Gastroesophageal sphincter (tissue), 4 donors: Measurements from ENCODE around the gene NLRP4. TPM values are rescaled to one million over a fixed set of nuclear protein-coding genes. Genes with fewer than 3 reads are reported as not detected.

ENCODE experiments used
- ATAC-seq: fragments of 150-250 bp; one replicate; pipeline ENCODE4 v1.9.1; 2016; ENCODE audit warnings: mild to moderate bottlenecking, moderate library complexity
- H3K27ac ChIP-seq, 4 donors: fragments of 200-600 bp; sonication (generic) in 3 of 4; 1 replicate in 3 of 4; 2 replicates in 1 of 4; pipeline ENCODE4 v1.5.1; 2016 to 2019
- H3K27me3 ChIP-seq: fragments of 200-600 bp; sonication (generic); one replicate; pipeline ENCODE4 v1.5.1; 2019
- H3K36me3 ChIP-seq, 2 donors: fragments of 200-600 bp; sonication (generic); one replicate each; pipeline ENCODE4 v1.5.1; 2019; ENCODE audit warnings: control low read depth in 1 of 2
- H3K4me1 ChIP-seq, 3 donors: fragments of 200-600 bp; sonication (generic); 1 replicate in 2 of 3; 2 replicates in 1 of 3; pipeline ENCODE4 v1.5.1; 2016 to 2019; ENCODE audit warnings: control low read depth in 2 of 3
- H3K4me3 ChIP-seq, 2 donors: fragments of 200-600 bp; sonication (generic); one replicate each; pipeline ENCODE4 v1.5.1; 2019; ENCODE audit warnings: mild to moderate bottlenecking in 1 of 2, moderate library complexity in 1 of 2
- H3K9me3 ChIP-seq, 3 donors: fragments of 200-600 bp; sonication (generic); one replicate each; pipeline ENCODE4 v1.5.1; 2017 to 2019; ENCODE audit warnings: control low read depth in 2 of 3
- EP300 ChIP-seq: sonication (generic); formaldehyde crosslinking; IDR thresholded peaks from one replicate; pipeline ENCODE4 v1.6.1; 2017; ENCODE audit warnings: antibody characterized with exemption, mild to moderate bottlenecking
- POLR2A ChIP-seq, 2 donors: fragments of 450-650 bp; IDR thresholded peaks; one replicate each; pipeline ENCODE4 v1.6.1; 2017; ENCODE audit warnings: antibody characterized with exemption in 2 of 2, mild to moderate bottlenecking in 2 of 2, moderate library complexity in 1 of 2
- POLR2AphosphoS5 ChIP-seq: sonication (generic); formaldehyde crosslinking; IDR thresholded peaks from one replicate; pipeline ENCODE4 v1.6.1; 2017; ENCODE audit warnings: antibody characterized with exemption
- WGBS, 2 donors: methylation state at CpG; one replicate each; pipeline ENCODE4 v1.1.5; 2018; ENCODE audit warnings: low coverage in 1 of 2; 5-methylcytosine and 5-hydroxymethylcytosine counted together
- total RNA-seq, 4 donors: library from RNA; depleted of rRNA; stranded (reverse); fragments of >200 nt; gene quantifications; one replicate each; pipeline ENCODE4 v1.1.0, GENCODE V29; 2016
- TF ChIP-seq, protein P1 (sequence below), 4 experiments: fragments of 200-600 bp in 2 of 4; fragments of 450-650 bp in 2 of 4; sonication (generic) in 1 of 4; IDR thresholded peaks; one replicate each; pipeline ENCODE4 v1.5.1; 2017 to 2019; ENCODE audit warnings: antibody characterized with exemption in 4 of 4, mild to moderate bottlenecking in 2 of 4, moderate library complexity in 2 of 4

The NLRP4 gene
- total RNA-seq, 4 donors from 2014 or later, result not detected

DNA sequence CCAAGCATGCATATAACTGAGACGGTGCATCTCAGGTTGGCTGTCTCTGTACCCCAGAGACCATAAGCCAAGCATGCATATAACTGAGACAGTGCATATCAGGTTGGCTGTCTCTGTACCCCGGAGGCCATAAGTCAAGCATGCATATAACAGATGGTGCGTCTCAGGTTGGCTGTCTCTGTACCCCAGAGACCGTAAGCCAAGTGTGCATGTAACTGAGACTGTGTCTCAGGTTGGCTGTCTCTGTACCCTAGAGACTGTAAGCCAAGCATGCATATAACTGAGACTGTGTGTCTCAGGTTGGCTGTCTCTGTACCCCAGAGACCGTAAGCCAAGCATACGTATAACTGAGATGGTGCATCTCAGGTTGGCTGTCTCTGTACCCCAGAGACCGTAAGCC, 30.8 kb downstream of the NLRP4 start:
- H3K36me3 ChIP-seq, result no peaks in the 10 kb centered on the region
- peaks cover 0 to 10% (median 0%) of the 10 kb centered on the region in 3 donors for H3K9me3 ChIP-seq
- H3K27me3 ChIP-seq, result peaks cover 7% of the 10 kb centered on the region
- H3K27ac ChIP-seq, result no peak overlapping the region
- TF ChIP-seq EP300 (no peak), POLR2AphosphoS5 (no peak), POLR2A (IDR thresholded peaks at IDR 0.05) (no peak)
- TF ChIP-seq, protein P1, sequence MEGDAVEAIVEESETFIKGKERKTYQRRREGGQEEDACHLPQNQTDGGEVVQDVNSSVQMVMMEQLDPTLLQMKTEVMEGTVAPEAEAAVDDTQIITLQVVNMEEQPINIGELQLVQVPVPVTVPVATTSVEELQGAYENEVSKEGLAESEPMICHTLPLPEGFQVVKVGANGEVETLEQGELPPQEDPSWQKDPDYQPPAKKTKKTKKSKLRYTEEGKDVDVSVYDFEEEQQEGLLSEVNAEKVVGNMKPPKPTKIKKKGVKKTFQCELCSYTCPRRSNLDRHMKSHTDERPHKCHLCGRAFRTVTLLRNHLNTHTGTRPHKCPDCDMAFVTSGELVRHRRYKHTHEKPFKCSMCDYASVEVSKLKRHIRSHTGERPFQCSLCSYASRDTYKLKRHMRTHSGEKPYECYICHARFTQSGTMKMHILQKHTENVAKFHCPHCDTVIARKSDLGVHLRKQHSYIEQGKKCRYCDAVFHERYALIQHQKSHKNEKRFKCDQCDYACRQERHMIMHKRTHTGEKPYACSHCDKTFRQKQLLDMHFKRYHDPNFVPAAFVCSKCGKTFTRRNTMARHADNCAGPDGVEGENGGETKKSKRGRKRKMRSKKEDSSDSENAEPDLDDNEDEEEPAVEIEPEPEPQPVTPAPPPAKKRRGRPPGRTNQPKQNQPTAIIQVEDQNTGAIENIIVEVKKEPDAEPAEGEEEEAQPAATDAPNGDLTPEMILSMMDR (IDR thresholded peaks at IDR 0.05), result no peak
- no peak for ATAC-seq
- no peak overlapping the region for H3K4me3 ChIP-seq
- WGBS, 2 donors, result 85 to 100% methylated on average over 1 to 5 of the region's 7 CpGs
- H3K4me1 ChIP-seq, result no peaks in the 10 kb centered on the region

DNA sequence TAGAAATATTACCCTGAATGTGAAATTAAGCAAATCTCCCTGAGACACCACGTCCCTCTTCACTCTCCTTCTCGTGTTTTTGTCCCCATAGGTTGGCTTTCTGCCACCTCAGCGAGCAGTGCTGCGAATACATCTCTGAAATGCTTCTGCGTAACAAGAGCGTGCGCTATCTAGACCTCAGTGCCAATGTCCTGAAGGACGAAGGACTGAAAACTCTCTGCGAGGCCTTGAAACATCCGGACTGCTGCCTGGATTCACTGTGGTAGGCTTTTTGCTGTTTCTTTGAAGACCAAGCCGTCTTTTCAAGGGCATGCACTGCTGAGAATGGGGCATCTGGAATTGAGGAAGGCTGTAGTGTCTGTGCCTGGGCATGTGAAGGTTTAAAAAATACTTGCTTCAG, 34.4 kb downstream of the NLRP4 start:
- peaks cover 0 to 12% (median 0%) of the 10 kb centered on the region in 3 donors for H3K9me3 ChIP-seq
- no peaks in the 10 kb centered on the region for H3K36me3 ChIP-seq
- H3K4me1 ChIP-seq, result no peaks in the 10 kb centered on the region
- ATAC-seq, result no peak
- H3K4me3 ChIP-seq, result no peak overlapping the region
- 77 to 78% methylated on average over 3 to 11 of the region's 11 CpGs for WGBS, 2 donors
- TF ChIP-seq POLR2A (IDR thresholded peaks at IDR 0.05) (no peak), POLR2AphosphoS5 (no peak), EP300 (no peak)
- TF ChIP-seq, protein P1 (IDR thresholded peaks at IDR 0.05), result no peak
- H3K27ac ChIP-seq, result no peak overlapping the region
- peaks cover 7% of the 10 kb centered on the region for H3K27me3 ChIP-seq

DNA sequence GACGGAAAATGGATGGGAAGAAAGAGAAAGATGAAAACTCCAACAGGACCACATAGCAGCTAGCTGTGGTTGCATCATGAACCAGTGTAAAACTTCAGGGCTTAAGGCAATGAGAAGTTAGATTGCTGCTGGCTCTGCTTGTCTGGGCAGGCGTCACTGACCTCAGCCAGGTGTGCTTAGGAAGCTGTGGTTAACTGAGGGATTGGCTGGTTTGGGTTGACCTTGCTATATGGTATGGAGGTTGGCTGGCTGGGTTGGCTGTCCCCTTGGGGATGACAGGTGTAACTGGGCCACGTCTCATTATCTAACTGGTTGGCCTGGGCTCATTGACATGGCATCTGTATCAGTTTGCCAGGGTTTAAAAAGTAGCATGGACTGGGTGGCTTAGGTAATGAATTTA, 40.9 kb downstream of the NLRP4 start:
- WGBS, 2 donors, result 46 to 55% methylated on average over 3 of the region's 3 CpGs
- ATAC-seq, result no peak
- Histone ChIP-seq H3K36me3 (no peaks in the 10 kb centered on the region), H3K9me3 (peaks cover 0 to 42% (median 0%) of the 10 kb centered on the region in 3 donors), H3K27me3 (no peaks in the 10 kb centered on the region), H3K27ac (no peak overlapping the region), H3K4me3 (no peak overlapping the region), H3K4me1 (no peaks in the 10 kb centered on the region)
- no peak for TF ChIP-seq POLR2A (IDR thresholded peaks at IDR 0.05)
- TF ChIP-seq POLR2AphosphoS5, result no peak
- TF ChIP-seq, protein P1 (IDR thresholded peaks at IDR 0.05), result no peak
- TF ChIP-seq EP300, result no peak

DNA sequence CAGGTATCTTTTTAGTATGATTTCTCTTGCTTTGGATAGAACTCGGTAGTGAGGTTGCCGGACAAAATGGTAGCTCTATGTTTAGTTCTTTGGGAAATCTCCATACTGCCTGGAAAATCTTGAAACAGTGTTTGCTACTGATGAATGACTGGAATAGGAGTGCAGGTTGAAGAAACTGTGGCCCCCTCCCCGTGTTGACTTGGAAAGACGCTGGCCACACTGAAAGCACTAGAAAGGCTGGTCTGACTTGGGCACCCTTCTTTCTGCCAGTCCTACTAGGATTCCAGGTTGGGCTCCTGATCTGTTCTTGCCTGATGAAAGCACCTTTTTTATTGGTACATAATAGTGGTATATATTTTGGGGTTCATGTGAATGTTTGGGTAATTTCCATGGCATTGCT, 46.3 kb downstream of the NLRP4 start:
- TF ChIP-seq EP300 (no peak), POLR2A (IDR thresholded peaks at IDR 0.05) (no peak), POLR2AphosphoS5 (no peak)
- TF ChIP-seq, protein P1 (IDR thresholded peaks at IDR 0.05), result no peak
- Histone ChIP-seq H3K9me3 (peaks cover 0 to 38% (median 0%) of the 10 kb centered on the region in 3 donors), H3K27me3 (peaks cover 5% of the 10 kb centered on the region), H3K36me3 (no peaks in the 10 kb centered on the region), H3K4me3 (no peak overlapping the region), H3K27ac (no peak overlapping the region), H3K4me1 (no peaks in the 10 kb centered on the region)
- 71% methylated on average over 4 of the region's 4 CpGs; no CpG with 5 or more reads in 1 of the 2 donors for WGBS, 2 donors
- ATAC-seq, result no peak

DNA sequence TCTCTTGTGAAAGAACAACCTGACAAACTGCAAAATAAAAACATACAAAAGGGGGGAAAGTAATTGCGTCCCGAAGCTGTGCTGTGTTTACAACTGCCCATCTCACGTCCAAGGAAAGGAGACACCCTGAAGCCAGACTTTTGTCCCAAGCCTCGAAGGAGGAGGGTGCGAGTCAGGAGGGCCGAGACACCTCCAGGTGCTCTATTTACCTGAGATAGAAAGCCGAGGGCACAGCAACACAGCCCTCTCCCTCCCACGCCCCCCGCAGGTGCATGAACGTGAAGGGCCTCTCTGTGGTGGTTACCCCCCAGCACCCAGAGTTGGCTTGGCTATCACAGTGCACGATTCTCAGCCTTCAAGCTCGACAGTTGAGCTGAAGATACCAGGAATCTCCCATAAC, 62.6 kb downstream of the NLRP4 start:
- H3K9me3 ChIP-seq, result peaks cover 0 to 9% (median 0%) of the 10 kb centered on the region in 3 donors
- H3K36me3 ChIP-seq, result no peaks in the 10 kb centered on the region
- peaks cover 7% of the 10 kb centered on the region for H3K27me3 ChIP-seq
- no peaks in the 10 kb centered on the region for H3K4me1 ChIP-seq
- no peak overlapping the region for H3K4me3 ChIP-seq
- TF ChIP-seq POLR2AphosphoS5 (no peak), POLR2A (IDR thresholded peaks at IDR 0.05) (no peak)
- WGBS, 2 donors, result 60 to 77% methylated on average over 1 to 3 of the region's 12 CpGs
- H3K27ac ChIP-seq, result no peak overlapping the region
- ATAC-seq, result no peak
